Progenitor cell of endocrine pancreas (in vitro differentiated cells): ENCODE measurements around the gene LRRC74B. TPM values are rescaled to one million over a fixed set of nuclear protein-coding genes. Genes with fewer than 3 reads are reported as not detected.

ENCODE experiments used
- DNase-seq: peaks from one replicate; pipeline ENCODE4 v3.0.0; 2021; ENCODE audit warnings: low spot score; ENCODE audit not compliant: unreplicated experiment
- H3K27ac Mint-ChIP-seq: 2 replicates; pipeline ENCODE4 v1.8.0; 2021; ENCODE audit warnings: mild to moderate bottlenecking, moderate library complexity, mixed read lengths
- H3K27me3 Mint-ChIP-seq: 2 replicates; pipeline ENCODE4 v1.8.0; 2021; ENCODE audit warnings: mixed read lengths
- H3K36me3 Mint-ChIP-seq: 2 replicates; pipeline ENCODE4 v1.8.0; 2022; ENCODE audit warnings: mixed read lengths; ENCODE audit not compliant: insufficient read depth
- H3K4me1 Mint-ChIP-seq: 2 replicates; pipeline ENCODE4 v1.8.0; 2021; ENCODE audit warnings: low read depth, mixed read lengths
- H3K4me3 Mint-ChIP-seq: 2 replicates; pipeline ENCODE4 v1.8.0; 2021; ENCODE audit warnings: low read depth, mild to moderate bottlenecking, moderate library complexity, mixed read lengths
- H3K9me3 Mint-ChIP-seq: 2 replicates; pipeline ENCODE4 v1.8.0; 2021; ENCODE audit warnings: low read depth, mixed read lengths
- CTCF ChIP-seq: fragments of 200-600 bp; sonication (generic); IDR thresholded peaks from one replicate; pipeline ENCODE4 v1.5.0; 2021; ENCODE audit warnings: antibody characterized with exemption, mild to moderate bottlenecking; ENCODE audit not compliant: unreplicated experiment
- total RNA-seq: library from RNA; stranded (reverse); gene quantifications from 2 replicates; pipeline ENCODE4 v1.2.1, GENCODE V29; 2021

LRRC74B gene
- total RNA-seq, 1 donor from 2014 or later, result 0.72 TPM

GRCh38 chr22:21041937-21042336 lies 3.8 kb upstream of the LRRC74B start:
- no peak overlapping the region for H3K4me3 Mint-ChIP-seq
- no peaks in the 10 kb centered on the region for H3K36me3 Mint-ChIP-seq
- peaks cover 22% of the 10 kb centered on the region for H3K27me3 Mint-ChIP-seq
- no peak for TF ChIP-seq CTCF
- DNase-seq, result no peak
- peaks cover 9% of the 10 kb centered on the region for H3K4me1 Mint-ChIP-seq
- no peaks in the 10 kb centered on the region for H3K9me3 Mint-ChIP-seq
- H3K27ac Mint-ChIP-seq, result no peak overlapping the region

- no peaks in the 10 kb centered on the region for H3K36me3 Mint-ChIP-seq
- peak overlapping the region; percentile 42 for H3K27ac Mint-ChIP-seq
- H3K9me3 Mint-ChIP-seq, result no peaks in the 10 kb centered on the region
- no peak for TF ChIP-seq CTCF
- H3K4me3 Mint-ChIP-seq, result no peak overlapping the region
- H3K4me1 Mint-ChIP-seq, result peaks cover 9% of the 10 kb centered on the region
- H3K27me3 Mint-ChIP-seq, result peaks cover 19% of the 10 kb centered on the region
- no peak for DNase-seq
Measured at GRCh38 chr22:21042978-21043859, 2.5 kb upstream of the LRRC74B start.

- Mint-ChIP-seq H3K9me3 (no peaks in the 10 kb centered on the region), H3K27ac (peak overlapping the region; percentile 42), H3K27me3 (peaks cover 17% of the 10 kb centered on the region), H3K4me3 (no peak overlapping the region), H3K4me1 (peaks cover 9% of the 10 kb centered on the region), H3K36me3 (no peaks in the 10 kb centered on the region)
- no peak for DNase-seq
- no peak for TF ChIP-seq CTCF
Measured at GRCh38 chr22:21043860-21044535, 1.7 kb upstream of the LRRC74B start.

- Mint-ChIP-seq H3K27me3 (peaks cover 17% of the 10 kb centered on the region), H3K4me3 (peak overlapping the region; percentile 87), H3K9me3 (no peaks in the 10 kb centered on the region), H3K4me1 (peaks cover 9% of the 10 kb centered on the region), H3K27ac (peak overlapping the region; percentile 76), H3K36me3 (no peaks in the 10 kb centered on the region)
- DNase-seq, result no peak
- no peak for TF ChIP-seq CTCF
Measured at GRCh38 chr22:21044931-21045584, 688 bp upstream of the LRRC74B start.

- no peak for DNase-seq
- H3K36me3 Mint-ChIP-seq, result no peaks in the 10 kb centered on the region
- peaks cover 9% of the 10 kb centered on the region for H3K4me1 Mint-ChIP-seq
- H3K27me3 Mint-ChIP-seq, result peaks cover 22% of the 10 kb centered on the region
- no peak for TF ChIP-seq CTCF
- no peak overlapping the region for H3K4me3 Mint-ChIP-seq
- no peaks in the 10 kb centered on the region for H3K9me3 Mint-ChIP-seq
- H3K27ac Mint-ChIP-seq, result no peak overlapping the region
Measured at GRCh38 chr22:21047035-21047661, 1.4 kb downstream of the LRRC74B start.
